ENCODE measurements around the gene TTLL11. TPM values are rescaled to one million over a fixed set of nuclear protein-coding genes. Genes with fewer than 3 reads are reported as not detected.

TTLL11 gene
- total and polyA plus RNA-seq, 2 experiments from 2014 or later = 0.57 to 1.4 TPM

- no peaks in the 10 kb centered on the region for H3K9me3 Mint-ChIP-seq
- no peak for TF ChIP-seq JUNB (IDR thresholded peaks at IDR 0.05; ENCODE audit: unreplicated experiment)
- TF ChIP-seq ZNF331 (CRISPR knock-in tag; IDR thresholded peaks at IDR 0.05; ENCODE audit: low read depth) = no peak
- no peak for TF ChIP-seq NANOG (IDR thresholded peaks at IDR 0.05; ENCODE audit: borderline replicate concordance)
- no peak for TF ChIP-seq POLR2AphosphoS5 (IDR thresholded peaks at IDR 0.05; ENCODE audit: low read depth)
- TF ChIP-seq ETS1 (IDR thresholded peaks at IDR 0.05) = no peak
- no peak for TF ChIP-seq EZH2phosphoT487 (IDR thresholded peaks at IDR 0.05; ENCODE audit: unreplicated experiment)
- TF ChIP-seq ZNF114 (CRISPR knock-in tag; IDR thresholded peaks at IDR 0.05) = no peak
- no peak for TF ChIP-seq ZNF462 (CRISPR knock-in tag; IDR thresholded peaks at IDR 0.05)
- no peak for TF ChIP-seq EZH2 (IDR thresholded peaks at IDR 0.05; ENCODE audit: low read depth, unreplicated experiment)
- no peaks in the 10 kb centered on the region for H3K9me2 ChIP-seq (ENCODE audit: insufficient read depth)
- no peak overlapping the region for H3K4me3 ChIP-seq
- no peak for DNase-seq (ENCODE audit: low spot score)
- H4K20me1 ChIP-seq (replicated peaks; ENCODE audit: insufficient read depth) = 0 out of 2 replicates have a peak, but pooled peaks cover 3% of the 10 kb centered on the region
- H3F3A ChIP-seq (replicated peaks; ENCODE audit: low read depth) = no peaks in the 10 kb centered on the region
- peaks cover 5% of the 10 kb centered on the region for H3K27me3 Mint-ChIP-seq (ENCODE audit: insufficient read depth, low read depth, poor library complexity)
- H3K79me2 ChIP-seq (replicated peaks; ENCODE audit: insufficient read depth) = no peaks in the 10 kb centered on the region
- H3K27ac Mint-ChIP-seq = no peak overlapping the region
- H3K4me1 ChIP-seq (ENCODE audit: insufficient read depth) = peaks cover 10% of the 10 kb centered on the region
- H3K36me3 Mint-ChIP-seq (ENCODE audit: low read depth) = no peaks in the 10 kb centered on the region
- H3K36me3 ChIP-seq (ENCODE audit: insufficient read depth) = no peaks in the 10 kb centered on the region
- no peak overlapping the region for H3K4me3 Mint-ChIP-seq
- peaks cover 31% of the 10 kb centered on the region for H3K4me1 Mint-ChIP-seq
- H2AFZ ChIP-seq = no peak overlapping the region
- H3K4me2 ChIP-seq = no peak overlapping the region
- H3K27ac ChIP-seq (ENCODE audit: low read depth) = no peak overlapping the region
- no peak for ATAC-seq
- H3K27me3 ChIP-seq (ENCODE audit: insufficient read depth) = no peaks in the 10 kb centered on the region
These were observed 228.0 kb downstream of the TTLL11 start for GRCh38 chr9:121865060-121865459.
